Measurements from ENCODE around the gene CDC123.
"Not testable (repeated sequence)": the region's sequence is repeated elsewhere in the genome, so short reads cannot be mapped to it uniquely, and the experiment has no call there.

The CDC123 gene

GRCh38 chr10:12237265-12238220 is 41.6 kb downstream of the CDC123 start:
- DNase-seq: peak; percentile 12

- no peak for DNase-seq
Observed at GRCh38 chr10:12238821-12239220, 42.8 kb downstream of the CDC123 start.

GRCh38 chr10:12241810-12242529 is 46.0 kb downstream of the CDC123 start:
- no peak for DNase-seq

- no peak for DNase-seq
Observed at GRCh38 chr10:12243864-12244620, 48.1 kb downstream of the CDC123 start.

GRCh38 chr10:12250181-12250580 is 54.2 kb downstream of the CDC123 start:
- no peak for DNase-seq

- DNase-seq: not testable (repeated sequence)
Observed at GRCh38 chr10:12250702-12251101, 54.7 kb downstream of the CDC123 start.

- DNase-seq: no peak
Observed at GRCh38 chr10:12251581-12251980, 55.6 kb downstream of the CDC123 start.

- peak; percentile 14 for DNase-seq
Observed at GRCh38 chr10:12252882-12253546, 57.0 kb downstream of the CDC123 start.

GRCh38 chr10:12255048-12255447 is 59.1 kb downstream of the CDC123 start:
- no peak for DNase-seq

GRCh38 chr10:12259988-12260387 is 64.0 kb downstream of the CDC123 start:
- DNase-seq: no peak

GRCh38 chr10:12262278-12262981 is 66.4 kb downstream of the CDC123 start:
- no peak for DNase-seq

- peak; percentile 66 for DNase-seq
Observed at GRCh38 chr10:12264204-12264940, 68.4 kb downstream of the CDC123 start.

GRCh38 chr10:12269056-12269455 is 73.1 kb downstream of the CDC123 start:
- no peak for DNase-seq

- DNase-seq: no peak
Observed at GRCh38 chr10:12271210-12271540, 75.2 kb downstream of the CDC123 start.

GRCh38 chr10:12277862-12278261 is 81.9 kb downstream of the CDC123 start:
- not testable (repeated sequence) for DNase-seq

- DNase-seq: no peak
Observed at GRCh38 chr10:12279281-12279680, 83.3 kb downstream of the CDC123 start.

GRCh38 chr10:12287772-12288171 is 91.8 kb downstream of the CDC123 start:
- no peak for DNase-seq

GRCh38 chr10:12297784-12298183 is 101.8 kb downstream of the CDC123 start:
- not testable (repeated sequence) for DNase-seq

- DNase-seq: no peak
Observed at GRCh38 chr10:12299222-12299965, 103.4 kb downstream of the CDC123 start.
